ENCODE data around the gene PPP1R12B.
"Not testable (repeated sequence)": the region's sequence is repeated elsewhere in the genome, so short reads cannot be mapped to it uniquely, and the experiment has no call there.

Gene PPP1R12B

GRCh38 chr1:202406896-202407295 is 58.4 kb downstream of the PPP1R12B start:
- DNase-seq = not testable (repeated sequence)

- DNase-seq = not testable (repeated sequence)
Measured at GRCh38 chr1:202407378-202407777, 58.9 kb downstream of the PPP1R12B start.

GRCh38 chr1:202410251-202410650 is 61.8 kb downstream of the PPP1R12B start:
- not testable (repeated sequence) for DNase-seq

- DNase-seq = not testable (repeated sequence)
Measured at GRCh38 chr1:202410854-202411357, 62.4 kb downstream of the PPP1R12B start.

- no peak for DNase-seq
Measured at GRCh38 chr1:202411422-202411821, 62.9 kb downstream of the PPP1R12B start.

- not testable (repeated sequence) for DNase-seq
Measured at GRCh38 chr1:202412421-202412820, 63.9 kb downstream of the PPP1R12B start.

GRCh38 chr1:202416641-202417040 is 68.1 kb downstream of the PPP1R12B start:
- DNase-seq = no peak

GRCh38 chr1:202417141-202417540 is 68.6 kb downstream of the PPP1R12B start:
- DNase-seq = not testable (repeated sequence)

- not testable (repeated sequence) for DNase-seq
Measured at GRCh38 chr1:202417762-202418201, 69.3 kb downstream of the PPP1R12B start.

GRCh38 chr1:202419731-202420130 is 71.2 kb downstream of the PPP1R12B start:
- DNase-seq = not testable (repeated sequence)

GRCh38 chr1:202420422-202421094 is 72.1 kb downstream of the PPP1R12B start:
- not testable (repeated sequence) for DNase-seq

GRCh38 chr1:202422709-202423108 is 74.2 kb downstream of the PPP1R12B start:
- DNase-seq = not testable (repeated sequence)

- DNase-seq = not testable (repeated sequence)
Measured at GRCh38 chr1:202424260-202424659, 75.8 kb downstream of the PPP1R12B start.

GRCh38 chr1:202430111-202430510 is 81.6 kb downstream of the PPP1R12B start:
- not testable (repeated sequence) for DNase-seq

- DNase-seq = not testable (repeated sequence)
Measured at GRCh38 chr1:202432338-202432737, 83.8 kb downstream of the PPP1R12B start.

GRCh38 chr1:202433155-202434043 is 84.9 kb downstream of the PPP1R12B start:
- DNase-seq = no peak

- no peak for DNase-seq
Measured at GRCh38 chr1:202434059-202434458, 85.6 kb downstream of the PPP1R12B start.

GRCh38 chr1:202438393-202439174 is 90.1 kb downstream of the PPP1R12B start:
- no peak for DNase-seq

- DNase-seq = no peak
Measured at GRCh38 chr1:202439308-202439707, 90.8 kb downstream of the PPP1R12B start.

- DNase-seq = not testable (repeated sequence)
Measured at GRCh38 chr1:202448140-202448539, 99.6 kb downstream of the PPP1R12B start.

GRCh38 chr1:202451641-202452040 is 103.1 kb downstream of the PPP1R12B start:
- DNase-seq = not testable (repeated sequence)

GRCh38 chr1:202452508-202452907 is 104.0 kb downstream of the PPP1R12B start:
- no peak for DNase-seq
